Activated naive CD8-positive, alpha-beta T cell (primary cell): ENCODE data around the gene ARMH2.
"Not testable (repeated sequence)": the region's sequence is repeated elsewhere in the genome, so short reads cannot be mapped to it uniquely, and the experiment has no call there.

Experiments used
- H3K27ac Mint-ChIP-seq: one replicate; pipeline ENCODE4 v1.8.0; 2021; ENCODE audit warnings: mixed read lengths
- H3K27me3 Mint-ChIP-seq: one replicate; pipeline ENCODE4 v1.8.0; 2021; ENCODE audit warnings: mixed read lengths
- H3K36me3 Mint-ChIP-seq: one replicate; pipeline ENCODE4 v1.8.0; 2021; ENCODE audit warnings: mixed read lengths
- H3K4me1 Mint-ChIP-seq: one replicate; pipeline ENCODE4 v1.8.0; 2021; ENCODE audit warnings: low read depth, mixed read lengths
- H3K4me3 Mint-ChIP-seq: one replicate; pipeline ENCODE4 v1.8.0; 2021; ENCODE audit warnings: mild to moderate bottlenecking, mixed read lengths
- H3K9me3 Mint-ChIP-seq: one replicate; pipeline ENCODE4 v1.8.0; 2021; ENCODE audit warnings: low read depth, mixed read lengths

The ARMH2 gene

DNA sequence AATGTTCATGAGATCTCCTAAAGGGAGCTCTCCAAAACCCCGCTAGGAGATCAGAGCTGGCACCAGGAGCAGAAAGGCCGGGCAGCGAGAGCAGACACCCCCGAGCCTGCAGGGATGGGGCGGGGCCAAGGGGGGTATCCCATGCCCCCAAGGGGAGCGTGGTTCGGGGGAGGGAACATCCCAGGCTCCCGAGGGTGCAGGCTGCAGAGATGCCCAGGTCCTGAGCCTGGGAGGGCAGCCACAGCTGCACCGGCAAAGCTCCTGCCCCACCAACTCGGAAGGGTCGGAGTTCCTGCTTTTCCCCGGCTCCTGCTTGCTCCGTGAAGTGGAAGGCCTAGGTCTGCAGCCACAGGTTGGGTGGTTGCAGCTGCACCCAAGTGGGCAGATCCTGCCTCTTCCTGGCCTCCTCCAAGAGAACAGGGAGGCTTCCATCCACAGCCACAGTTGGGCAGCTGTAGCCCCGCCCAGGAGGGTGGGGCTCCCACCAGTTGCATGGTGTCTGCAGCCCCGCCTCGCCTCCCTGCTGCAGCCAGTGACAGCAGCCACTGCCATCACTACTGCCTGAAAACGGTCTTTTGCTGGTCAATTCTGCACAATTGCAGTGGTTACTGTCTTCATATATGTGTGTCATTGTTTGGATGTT is 37.4 kb downstream of the ARMH2 start:
- no peaks in the 10 kb centered on the region for H3K36me3 Mint-ChIP-seq
- H3K4me1 Mint-ChIP-seq: peaks cover 3% of the 10 kb centered on the region
- no peak overlapping the region for H3K27ac Mint-ChIP-seq
- H3K9me3 Mint-ChIP-seq: no peaks in the 10 kb centered on the region
- no peaks in the 10 kb centered on the region for H3K27me3 Mint-ChIP-seq
- H3K4me3 Mint-ChIP-seq: no peak overlapping the region

DNA sequence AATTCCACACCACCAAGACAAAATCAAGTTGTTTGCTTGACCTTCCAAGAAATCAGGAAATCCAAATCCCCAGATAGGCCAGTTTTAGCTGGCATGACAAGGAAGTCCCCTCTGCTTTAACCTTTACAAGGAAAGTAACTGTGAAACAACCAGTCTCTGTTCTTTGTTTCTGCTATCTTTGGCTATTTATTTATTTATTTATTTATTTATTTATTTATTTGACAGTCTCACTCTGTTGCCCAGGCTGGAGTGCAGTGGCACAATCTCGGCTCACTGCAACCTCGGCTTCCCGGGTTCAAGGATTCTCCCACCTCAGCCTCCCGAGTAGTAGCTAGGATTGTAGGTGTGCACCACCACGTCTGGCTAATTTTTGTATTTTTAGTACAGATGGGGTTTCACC is 38.5 kb downstream of the ARMH2 start:
- no peak overlapping the region for H3K4me3 Mint-ChIP-seq
- H3K27ac Mint-ChIP-seq: no peak overlapping the region
- H3K27me3 Mint-ChIP-seq: no peaks in the 10 kb centered on the region
- no peaks in the 10 kb centered on the region for H3K9me3 Mint-ChIP-seq
- H3K36me3 Mint-ChIP-seq: no peaks in the 10 kb centered on the region
- H3K4me1 Mint-ChIP-seq: peaks cover 2% of the 10 kb centered on the region

DNA sequence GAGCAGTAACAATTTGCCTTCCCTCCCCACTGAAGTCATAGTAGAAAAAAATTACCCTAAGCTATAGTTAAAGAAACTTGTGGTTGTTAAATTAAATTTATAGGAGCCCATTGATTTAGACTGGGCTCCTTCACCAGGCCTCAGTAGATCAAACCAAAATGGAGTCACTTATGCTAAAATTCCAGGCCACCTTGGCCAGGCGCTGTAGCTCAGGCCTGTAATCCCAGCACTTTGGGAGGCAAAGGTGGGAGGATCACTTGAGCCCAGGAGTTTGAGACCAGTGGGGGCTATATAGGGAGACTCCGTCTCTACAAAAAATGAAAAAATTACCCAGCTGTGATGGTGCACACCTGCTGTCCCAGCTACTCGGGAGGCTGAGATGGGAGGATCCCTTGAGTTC is 39.0 kb downstream of the ARMH2 start:
- Mint-ChIP-seq H3K4me3 (no peak overlapping the region), H3K27ac (no peak overlapping the region), H3K36me3 (no peaks in the 10 kb centered on the region), H3K27me3 (no peaks in the 10 kb centered on the region), H3K9me3 (no peaks in the 10 kb centered on the region), H3K4me1 (no peaks in the 10 kb centered on the region)

DNA sequence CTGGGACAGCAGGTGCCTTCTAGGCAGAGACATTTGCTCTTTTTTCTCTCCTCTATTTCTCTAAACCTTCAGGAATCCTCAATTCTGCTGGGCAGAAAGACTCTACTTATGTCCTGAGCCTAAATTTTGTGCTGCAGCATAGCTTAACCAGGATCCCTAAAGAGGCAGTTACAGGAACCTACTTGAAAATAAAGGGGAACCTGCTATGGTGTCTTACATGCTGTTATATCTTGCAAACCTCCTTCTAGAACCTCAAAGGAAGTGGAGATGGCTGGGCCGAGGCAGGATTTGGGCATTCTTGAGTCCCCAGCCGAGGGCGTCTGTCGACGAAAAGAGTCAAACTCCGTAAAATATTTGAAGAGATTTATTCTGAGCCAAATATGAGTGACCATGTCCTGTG is 41.1 kb downstream of the ARMH2 start:
- Mint-ChIP-seq H3K27me3 (no peaks in the 10 kb centered on the region), H3K27ac (no peak overlapping the region), H3K4me3 (no peak overlapping the region), H3K36me3 (peaks cover 3% of the 10 kb centered on the region), H3K4me1 (no peaks in the 10 kb centered on the region), H3K9me3 (peaks cover 8% of the 10 kb centered on the region)

- peaks cover 8% of the 10 kb centered on the region for H3K9me3 Mint-ChIP-seq
- H3K27me3 Mint-ChIP-seq: no peaks in the 10 kb centered on the region
- H3K4me1 Mint-ChIP-seq: no peaks in the 10 kb centered on the region
- H3K36me3 Mint-ChIP-seq: peaks cover 3% of the 10 kb centered on the region
- H3K4me3 Mint-ChIP-seq: no peak overlapping the region
- no peak overlapping the region for H3K27ac Mint-ChIP-seq
Measured at GRCh38 chr6:24755279-24755678, 43.4 kb downstream of the ARMH2 start.

- not testable (repeated sequence) for H3K9me3 Mint-ChIP-seq, H3K4me1 Mint-ChIP-seq, H3K27ac Mint-ChIP-seq, H3K27me3 Mint-ChIP-seq, H3K36me3 Mint-ChIP-seq, H3K4me3 Mint-ChIP-seq
Measured at GRCh38 chr6:24754378-24754777, 44.3 kb downstream of the ARMH2 start.

DNA sequence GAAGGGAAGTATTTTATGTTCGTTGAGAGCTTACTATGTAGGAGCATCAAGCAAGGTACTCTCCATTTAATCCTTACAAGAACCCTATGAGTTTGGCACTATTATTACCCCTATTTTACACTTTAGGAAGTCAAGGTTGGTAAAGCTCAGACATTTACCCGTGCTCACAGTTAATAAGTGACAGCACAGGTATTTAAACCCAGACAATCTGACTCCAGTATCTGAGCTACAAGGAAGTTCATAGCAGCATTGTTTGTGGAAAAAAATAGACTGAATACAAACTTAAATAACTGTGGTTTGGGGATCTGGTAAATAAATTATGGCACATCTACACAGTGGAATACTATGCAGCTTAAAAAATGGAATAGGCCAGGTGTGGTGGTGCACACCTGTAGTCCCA is 45.2 kb downstream of the ARMH2 start:
- no peak overlapping the region for H3K4me3 Mint-ChIP-seq
- peaks cover 8% of the 10 kb centered on the region for H3K9me3 Mint-ChIP-seq
- H3K4me1 Mint-ChIP-seq: no peaks in the 10 kb centered on the region
- H3K36me3 Mint-ChIP-seq: peaks cover 3% of the 10 kb centered on the region
- no peaks in the 10 kb centered on the region for H3K27me3 Mint-ChIP-seq
- no peak overlapping the region for H3K27ac Mint-ChIP-seq

DNA sequence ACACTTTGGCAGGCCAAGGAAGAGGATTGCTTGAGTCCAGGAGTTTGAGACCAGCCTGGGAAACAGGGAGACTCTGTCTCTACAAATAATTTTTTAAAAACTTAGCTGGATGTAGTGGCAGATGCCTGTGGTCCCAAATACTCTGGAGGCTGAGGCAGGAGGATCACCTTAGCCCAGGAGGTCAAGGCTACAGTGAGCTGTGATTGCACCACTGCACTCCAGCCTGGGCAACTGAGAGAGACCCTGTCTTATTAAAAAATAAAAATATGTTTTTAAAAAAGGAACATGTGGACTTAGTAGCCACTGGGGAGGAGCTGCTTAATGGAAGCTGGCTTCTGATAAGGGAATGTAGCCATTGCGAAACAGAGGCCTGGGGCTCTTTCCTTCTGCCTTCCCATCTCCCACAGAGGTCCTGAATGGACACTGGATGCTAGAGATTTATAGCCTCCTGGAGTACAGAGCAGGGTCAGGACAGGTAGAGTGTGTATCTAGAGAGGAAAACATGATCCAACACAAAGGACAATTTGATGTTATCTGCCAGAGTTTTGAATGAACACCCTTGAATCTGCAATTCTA is 45.7 kb downstream of the ARMH2 start:
- Mint-ChIP-seq H3K4me1 (no peaks in the 10 kb centered on the region), H3K4me3 (no peak overlapping the region), H3K27ac (no peak overlapping the region), H3K36me3 (peaks cover 3% of the 10 kb centered on the region), H3K9me3 (peaks cover 8% of the 10 kb centered on the region), H3K27me3 (no peaks in the 10 kb centered on the region)

- Mint-ChIP-seq H3K4me3 (no peak overlapping the region), H3K4me1 (no peaks in the 10 kb centered on the region), H3K27me3 (no peaks in the 10 kb centered on the region), H3K27ac (no peak overlapping the region), H3K36me3 (peaks cover 3% of the 10 kb centered on the region), H3K9me3 (peaks cover 8% of the 10 kb centered on the region)
Measured at GRCh38 chr6:24752503-24752902, 46.2 kb downstream of the ARMH2 start.

- H3K27ac Mint-ChIP-seq, H3K4me3 Mint-ChIP-seq, H3K9me3 Mint-ChIP-seq, H3K4me1 Mint-ChIP-seq, H3K36me3 Mint-ChIP-seq, H3K27me3 Mint-ChIP-seq: not testable (repeated sequence)
Measured at GRCh38 chr6:24750878-24751277, 47.8 kb downstream of the ARMH2 start.

- peaks cover 8% of the 10 kb centered on the region for H3K9me3 Mint-ChIP-seq
- peaks cover 3% of the 10 kb centered on the region for H3K36me3 Mint-ChIP-seq
- H3K4me1 Mint-ChIP-seq: no peaks in the 10 kb centered on the region
- H3K27ac Mint-ChIP-seq: no peak overlapping the region
- no peaks in the 10 kb centered on the region for H3K27me3 Mint-ChIP-seq
- H3K4me3 Mint-ChIP-seq: no peak overlapping the region
Measured at GRCh38 chr6:24749297-24749696, 49.4 kb downstream of the ARMH2 start.
